HG02642 (cell line): ENCODE data around the gene XCL1.

Experiments used
- ATAC-seq: cut with Tn5 transposase; IDR thresholded peaks from one replicate; pipeline ENCODE4 v1.9.1; 2021; ENCODE audit warnings: mild to moderate bottlenecking; ENCODE audit not compliant: unreplicated experiment, poor library complexity

Gene XCL1

DNA sequence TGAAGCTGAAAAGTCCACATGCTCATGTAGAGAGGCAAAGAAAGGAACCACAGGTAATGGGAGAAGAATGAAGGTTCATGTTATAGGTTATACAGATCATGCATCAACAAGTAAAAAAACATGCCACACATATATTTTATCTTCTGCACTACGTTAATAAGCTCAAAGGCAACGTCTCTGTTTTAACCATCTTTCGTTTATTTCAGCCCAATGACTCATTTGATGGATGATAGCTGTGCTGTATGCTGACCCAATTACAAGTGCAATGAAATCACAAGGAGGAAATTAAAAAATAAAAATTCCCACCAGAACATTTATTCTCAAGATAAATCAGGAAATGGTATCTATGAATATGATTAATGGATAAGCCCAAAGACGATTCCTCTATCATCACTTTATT is 24.6 kb downstream of the XCL1 start:
- ATAC-seq, result no peak

DNA sequence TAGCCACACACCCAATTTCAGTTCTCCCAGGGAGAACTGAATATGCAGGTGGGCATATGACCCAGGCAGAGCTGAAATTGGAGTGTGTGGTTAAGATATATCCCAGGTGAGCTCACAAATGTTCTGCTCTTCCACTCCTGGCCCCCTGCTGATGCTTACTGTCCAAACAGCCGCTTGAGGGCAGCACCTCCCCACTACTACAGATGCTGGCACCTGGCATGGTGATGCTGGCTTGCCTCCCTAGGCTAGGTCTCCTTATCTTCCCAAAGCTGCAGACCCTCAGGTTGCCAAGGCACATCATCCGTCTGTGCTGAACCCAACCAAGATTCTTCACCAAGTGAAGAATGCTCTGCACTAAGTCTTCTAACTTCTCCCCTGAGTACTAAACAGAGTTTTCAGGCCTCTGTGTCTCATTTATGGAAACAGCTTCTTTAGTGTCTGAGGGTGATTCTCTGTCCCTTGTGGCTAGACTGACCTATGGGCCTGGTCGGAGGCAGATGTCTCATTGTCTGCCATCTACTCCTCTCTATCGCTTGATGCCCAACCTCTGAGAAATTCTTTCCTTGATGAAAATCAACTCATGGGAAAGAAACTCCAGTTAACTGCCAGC is 27.2 kb downstream of the XCL1 start:
- ATAC-seq, result peak; percentile 90

- no peak for ATAC-seq
Measured at GRCh38 chr1:168605443-168605842, 29.0 kb downstream of the XCL1 start.

DNA sequence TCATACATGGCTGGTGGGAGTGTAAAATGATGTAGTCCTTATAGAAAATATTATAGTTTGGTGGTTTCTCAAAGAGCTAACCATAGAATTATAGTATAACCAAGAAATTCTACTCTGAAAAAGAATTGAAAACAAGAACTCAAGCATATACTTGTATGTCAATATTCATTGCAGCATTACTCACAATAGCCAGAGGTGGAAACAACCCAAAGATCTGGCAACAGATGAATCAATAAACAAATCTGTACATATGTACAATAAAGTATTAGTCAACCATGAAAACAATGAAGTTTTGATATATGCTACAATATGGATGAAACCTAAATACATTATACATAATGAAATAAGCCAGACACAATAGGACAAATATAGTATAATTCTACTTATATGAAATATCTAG is 29.7 kb downstream of the XCL1 start:
- no peak for ATAC-seq

GRCh38 chr1:168607872-168608428 is 31.5 kb downstream of the XCL1 start:
- no peak for ATAC-seq

GRCh38 chr1:168608796-168609715 is 32.7 kb downstream of the XCL1 start:
- ATAC-seq, result no peak

DNA sequence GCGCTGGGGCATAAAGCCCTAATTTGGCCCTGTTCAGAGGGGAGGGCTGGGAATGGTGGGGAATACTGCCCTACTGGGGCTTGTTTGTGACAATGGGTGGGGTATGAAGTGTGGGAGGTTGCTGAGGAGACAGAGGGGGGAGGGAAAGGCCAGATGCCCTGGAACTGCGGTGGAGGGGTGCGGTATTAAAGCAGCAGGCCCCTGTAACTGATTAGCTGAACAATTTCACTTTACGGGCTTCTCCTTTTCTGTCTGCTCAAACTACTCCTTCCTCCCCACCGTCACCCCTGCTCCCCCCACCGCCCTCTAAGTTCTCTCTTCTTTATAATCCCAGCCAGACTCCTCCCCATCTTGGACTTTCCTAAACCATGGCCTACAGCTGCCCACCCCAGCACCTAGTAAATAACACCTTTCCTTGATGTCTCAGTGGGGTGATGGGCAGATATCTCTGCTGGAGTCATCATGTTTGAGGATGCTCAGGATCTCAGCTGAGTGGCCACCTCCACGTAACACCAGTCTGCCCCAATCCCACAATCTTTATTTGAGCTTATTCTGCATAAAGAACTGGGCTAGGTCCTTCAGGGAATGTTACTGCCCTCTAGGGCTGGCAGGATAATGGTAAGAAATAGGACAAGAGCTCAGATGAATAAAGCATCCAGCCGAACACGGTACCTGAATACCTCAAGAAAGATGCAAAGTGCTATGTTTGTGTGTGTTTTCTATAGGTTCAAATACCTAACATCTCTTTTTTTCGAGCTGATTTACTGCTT is 33.5 kb downstream of the XCL1 start:
- ATAC-seq, result no peak

DNA sequence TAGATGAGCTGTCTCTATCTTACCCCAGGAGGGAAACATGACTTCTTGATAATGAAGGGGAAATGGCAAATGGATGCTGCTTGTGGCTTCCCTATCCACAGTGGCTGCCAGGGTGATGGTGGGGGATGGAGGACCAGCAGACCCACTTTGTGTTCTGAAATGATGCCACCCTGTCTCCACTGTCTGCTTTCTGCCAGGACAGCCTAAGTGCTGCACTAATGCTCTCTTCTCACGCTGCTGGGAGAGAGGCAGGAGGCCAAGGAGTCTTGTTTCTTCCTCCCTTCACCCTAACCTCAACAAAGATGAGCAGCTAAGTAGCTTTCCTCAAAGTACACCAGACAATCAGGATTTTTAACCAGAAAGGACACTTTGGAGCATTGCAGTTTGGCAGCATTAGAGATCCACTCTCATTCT is 36.6 kb downstream of the XCL1 start:
- no peak for ATAC-seq

DNA sequence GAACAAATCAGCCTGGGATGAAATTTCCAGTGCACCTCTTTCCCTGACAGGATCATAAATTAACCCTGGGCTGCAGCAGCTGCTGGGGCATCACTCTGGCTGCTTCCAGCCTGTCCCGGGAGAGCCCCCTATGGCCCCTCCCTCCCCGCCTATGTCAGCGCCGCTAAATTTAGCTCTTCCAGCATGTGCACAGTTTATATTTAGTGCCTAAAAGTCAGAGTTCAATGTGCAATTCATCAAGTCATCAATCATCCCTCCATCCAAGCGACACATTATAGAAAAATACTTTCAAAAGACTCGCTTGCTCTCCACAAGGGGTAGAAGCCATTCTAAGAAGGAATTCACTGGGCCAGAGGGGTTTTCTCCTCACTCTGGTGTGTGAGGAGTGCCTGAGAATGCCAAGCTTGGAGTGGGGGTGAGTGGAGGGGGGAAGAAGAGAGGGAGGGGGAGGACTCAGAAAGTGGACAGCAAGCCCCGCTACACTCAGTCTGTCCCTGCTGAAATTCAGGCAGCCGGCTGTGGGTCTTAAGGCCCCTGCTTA is 37.4 kb downstream of the XCL1 start:
- ATAC-seq, result no peak

- ATAC-seq, result no peak
Measured at GRCh38 chr1:168614235-168614634, 37.8 kb downstream of the XCL1 start.

DNA sequence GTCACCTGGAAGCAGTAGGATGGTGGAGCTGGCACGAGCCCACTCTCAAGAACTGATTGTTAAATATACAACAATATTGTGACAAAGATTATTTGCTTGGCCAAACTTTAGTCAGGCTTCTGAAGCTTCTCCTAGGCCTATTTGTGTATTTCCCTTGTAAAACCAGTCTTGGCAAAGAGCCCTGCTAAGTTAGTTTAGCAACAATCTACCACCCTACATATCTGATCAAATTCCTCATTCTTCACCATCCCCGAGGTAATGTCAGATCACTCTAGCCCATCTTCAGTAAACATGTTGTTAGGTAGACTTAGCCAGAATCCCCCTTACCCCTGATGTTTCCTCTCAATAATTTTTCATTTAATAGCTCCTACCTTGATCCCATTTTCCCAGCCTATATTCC is 39.6 kb downstream of the XCL1 start:
- no peak for ATAC-seq

GRCh38 chr1:168617974-168618750 is 41.8 kb downstream of the XCL1 start:
- no peak for ATAC-seq

- ATAC-seq, result no peak
Measured at GRCh38 chr1:168618886-168619285, 42.5 kb downstream of the XCL1 start.

DNA sequence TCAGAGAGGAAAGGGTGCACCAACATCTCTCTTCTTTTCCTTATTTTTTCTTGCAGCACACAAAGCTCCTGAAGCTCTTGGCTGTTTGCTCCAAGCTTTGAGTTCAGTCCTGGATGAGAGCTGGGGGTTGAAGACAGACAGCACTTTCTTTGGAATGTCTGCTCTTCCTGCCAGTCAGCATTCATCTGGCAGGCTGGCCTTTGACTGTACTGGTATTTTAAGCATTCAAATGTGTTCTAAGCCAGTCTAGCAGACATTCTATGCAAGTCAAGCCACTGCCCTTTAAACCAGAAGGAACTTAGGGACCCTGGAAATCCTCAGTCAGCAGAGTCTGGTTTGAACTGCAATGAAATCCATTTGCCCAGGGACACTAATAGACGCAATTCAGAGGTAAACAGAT is 45.0 kb downstream of the XCL1 start:
- ATAC-seq, result no peak

DNA sequence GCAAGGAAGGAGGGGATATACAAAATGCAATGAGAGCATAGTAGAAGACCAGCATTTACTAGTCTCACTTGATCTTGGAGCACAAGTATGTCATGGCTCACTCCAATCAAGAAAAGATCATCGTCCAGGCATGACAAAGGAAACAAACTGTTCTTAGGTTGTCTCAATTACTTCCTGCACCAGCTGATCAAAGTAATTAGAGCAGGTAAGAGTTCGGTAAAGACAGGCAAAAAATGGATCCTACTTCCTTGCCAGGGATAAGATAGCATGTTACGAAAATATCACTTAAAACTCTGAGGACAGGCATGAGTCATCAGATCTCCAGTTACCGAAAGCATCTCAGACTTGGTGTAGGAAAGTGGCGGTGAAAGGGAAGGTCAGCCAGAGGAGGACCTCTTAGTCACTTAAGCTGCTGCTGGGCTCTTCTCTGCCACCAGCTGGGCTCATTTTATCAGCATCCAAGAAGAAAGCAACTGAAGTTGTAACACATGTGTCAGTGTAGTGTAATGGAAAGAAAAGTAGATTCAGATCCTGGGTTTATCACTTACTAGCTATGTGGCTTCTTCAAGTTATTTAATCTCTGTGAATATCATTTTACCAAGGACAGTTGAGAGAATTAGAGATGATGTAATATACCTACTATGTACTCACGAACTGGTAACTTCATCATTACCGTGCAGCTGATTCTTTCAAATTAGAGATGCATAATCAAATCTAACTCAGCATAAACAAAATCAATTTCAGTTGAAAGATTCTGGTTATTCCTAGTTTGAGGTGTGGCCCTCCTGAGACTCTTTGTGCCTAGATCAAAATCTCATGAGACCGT is 46.8 kb downstream of the XCL1 start:
- ATAC-seq, result no peak

DNA sequence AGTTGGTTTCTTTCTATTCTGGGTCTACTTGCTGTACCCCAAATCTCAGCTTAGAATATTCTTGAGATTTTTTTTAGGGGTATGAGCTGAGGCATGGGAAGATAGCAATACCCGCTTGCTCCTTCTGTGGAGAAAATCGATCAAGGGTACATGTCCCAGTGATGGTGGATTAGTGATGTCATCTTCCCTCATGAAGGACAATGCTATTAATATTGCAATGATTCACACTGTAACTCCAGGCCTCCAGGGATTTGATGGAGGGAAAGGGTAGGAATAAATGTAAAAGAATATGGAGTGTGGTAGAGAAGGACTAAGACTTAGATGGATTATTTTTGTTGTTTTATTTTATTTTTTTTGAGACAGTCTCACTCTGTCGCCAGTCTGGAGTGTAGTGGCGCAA is 47.4 kb downstream of the XCL1 start:
- no peak for ATAC-seq

- no peak for ATAC-seq
Measured at GRCh38 chr1:168626326-168626725, 49.9 kb downstream of the XCL1 start.

- no peak for ATAC-seq
Measured at GRCh38 chr1:168627370-168627769, 51.0 kb downstream of the XCL1 start.

GRCh38 chr1:168628807-168629206 is 52.4 kb downstream of the XCL1 start:
- no peak for ATAC-seq
